HEK293 (cell line): ENCODE measurements around the gene SMARCA2.
A peak's percentile ranks its signal among the peaks of the same experiment; 100 is the strongest.

Experiments
- CTCF ChIA-PET: fragments of 350-600 bp; formaldehyde crosslinking; extraction: SDS; loops from one replicate; lab custom pipeline; 2021; ENCODE audit warnings: antibody characterized with exemption; lab: Yijun Ruan, JAX
- POLR2A ChIA-PET: fragments of 300-600 bp; formaldehyde crosslinking; extraction: SDS; loops from one replicate; lab custom pipeline; 2020; ENCODE audit warnings: antibody characterized with exemption, inconsistent platforms; lab: Yijun Ruan, JAX
- H3K27ac ChIP-seq: fragments of 200-500 bp; sonication (Bioruptor generic); 2 replicates; pipeline ENCODE4 v1.5.1; 2014; ENCODE audit warnings: low read depth, low read length, control low read depth, inconsistent platforms; ENCODE audit errors: extremely low read depth
- H3K36me3 ChIP-seq, 2 experiments: fragments of 200-500 bp in 1 of 2; sonication (Bioruptor generic) in 1 of 2; 1 replicate in 1 of 2; 2 replicates in 1 of 2; pipeline ENCODE4 v1.5.1; 2014 to 2017; ENCODE audit warnings: inconsistent platforms in 2 of 2, low read length in 2 of 2; ENCODE audit not compliant: control insufficient read depth in 2 of 2, insufficient read depth in 1 of 2
- H3K4me1 ChIP-seq: fragments of 200-500 bp; sonication (Bioruptor generic); 2 replicates; pipeline ENCODE4 v1.5.1; 2014; ENCODE audit warnings: mild to moderate bottlenecking, low read length, inconsistent platforms; ENCODE audit not compliant: control insufficient read depth, insufficient read depth
- H3K4me3 ChIP-seq: 2 replicates; pipeline ENCODE4 v1.5.1; 2011; ENCODE audit warnings: low read depth, mild to moderate bottlenecking, control low read depth, low read length, moderate library complexity
- H3K9me3 ChIP-seq: fragments of 200-500 bp; sonication (Bioruptor generic); 2 replicates; pipeline ENCODE4 v1.5.1; 2014; ENCODE audit warnings: low read depth, low read length, inconsistent platforms; ENCODE audit not compliant: control insufficient read depth, insufficient read depth
- GLI2 ChIP-seq: fragments of 450-650 bp; formaldehyde crosslinking; IDR thresholded peaks from 2 replicates; pipeline ENCODE4; 2017; ENCODE audit warnings: missing biosample characterization, missing genetic modification characterization, low read depth, borderline replicate concordance
- HOXC10 ChIP-seq: sonication (generic); formaldehyde crosslinking; IDR thresholded peaks from 2 replicates; pipeline ENCODE4 v1.8.1; 2023; ENCODE audit warnings: mild to moderate bottlenecking, missing genetic modification reagents
- HOXD13 ChIP-seq: sonication (generic); formaldehyde crosslinking; IDR thresholded peaks from 2 replicates; pipeline ENCODE4 v1.8.0; 2022; ENCODE audit warnings: missing genetic modification reagents, borderline replicate concordance
- SCRT2 ChIP-seq: fragments of 450-650 bp; formaldehyde crosslinking; IDR thresholded peaks from 2 replicates; pipeline ENCODE4 v1.5.1; 2016; ENCODE audit warnings: missing biosample characterization, missing genetic modification characterization
- SP7 ChIP-seq: fragments of 450-650 bp; formaldehyde crosslinking; IDR thresholded peaks from 2 replicates; pipeline ENCODE4 v1.5.1; 2016; ENCODE audit warnings: missing biosample characterization, missing genetic modification characterization
- TRIM28 ChIP-seq: IDR thresholded peaks from 2 replicates; pipeline ENCODE4 v1.6.1; 2011; ENCODE audit warnings: low read length, control low read depth, borderline replicate concordance
- ZBTB7A ChIP-seq: fragments of 450-650 bp; formaldehyde crosslinking; IDR thresholded peaks from 2 replicates; pipeline ENCODE4 v1.5.1; 2016; ENCODE audit warnings: low read depth, missing biosample characterization, missing genetic modification characterization
- ZFHX2 ChIP-seq: fragments of 450-650 bp; formaldehyde crosslinking; conservative IDR thresholded peaks from 2 replicates; pipeline ENCODE4 v1.5.1; 2016; ENCODE audit warnings: missing biosample characterization, missing genetic modification characterization
- ZFP37 ChIP-seq: fragments of 450-650 bp; formaldehyde crosslinking; IDR thresholded peaks from 2 replicates; pipeline ENCODE4 v1.5.1; 2016; ENCODE audit warnings: missing biosample characterization, missing genetic modification characterization
- ZNF214 ChIP-seq: fragments of 450-650 bp; formaldehyde crosslinking; IDR thresholded peaks from 2 replicates; pipeline ENCODE4 v1.5.1; 2017; ENCODE audit warnings: missing biosample characterization, mild to moderate bottlenecking, missing genetic modification characterization, borderline replicate concordance
- ZNF335 ChIP-seq: fragments of 450-650 bp; formaldehyde crosslinking; conservative IDR thresholded peaks from 2 replicates; pipeline ENCODE4 v1.5.1; 2016; ENCODE audit warnings: missing biosample characterization, missing genetic modification characterization
- ZNF350 ChIP-seq: fragments of 450-650 bp; formaldehyde crosslinking; IDR thresholded peaks from 2 replicates; pipeline ENCODE4 v1.5.0; 2017; ENCODE audit warnings: missing biosample characterization, mild to moderate bottlenecking, missing genetic modification characterization
- ZNF521 ChIP-seq: fragments of 450-650 bp; formaldehyde crosslinking; IDR thresholded peaks from 2 replicates; pipeline ENCODE4 v1.5.1; 2017; ENCODE audit warnings: missing biosample characterization, mild to moderate bottlenecking, missing genetic modification characterization
- ZNF529 ChIP-seq: fragments of 450-650 bp; formaldehyde crosslinking; IDR thresholded peaks from 2 replicates; pipeline ENCODE4 v1.5.1; 2017; ENCODE audit warnings: missing genetic modification characterization, missing biosample characterization; ENCODE audit not compliant: insufficient replicate concordance
- ZNF549 ChIP-seq: fragments of 450-650 bp; IDR thresholded peaks from 2 replicates; pipeline ENCODE4 v1.5.1; 2018; ENCODE audit warnings: missing biosample characterization, missing genetic modification characterization, mild to moderate bottlenecking, inconsistent platforms, moderate library complexity
- ZNF555 ChIP-seq: fragments of 450-650 bp; formaldehyde crosslinking; conservative IDR thresholded peaks from 2 replicates; pipeline ENCODE4 v1.5.1; 2017; ENCODE audit warnings: missing biosample characterization, mild to moderate bottlenecking, missing genetic modification characterization, inconsistent platforms
- ZNF623 ChIP-seq: fragments of 450-650 bp; formaldehyde crosslinking; IDR thresholded peaks from 2 replicates; pipeline ENCODE4 v1.5.1; 2016; ENCODE audit warnings: missing biosample characterization, missing genetic modification characterization
- ZNF626 ChIP-seq: fragments of 450-650 bp; sonication (Bioruptor Pico); formaldehyde crosslinking; IDR thresholded peaks from 2 replicates; pipeline ENCODE4 v1.5.1; 2018; ENCODE audit warnings: missing biosample characterization, missing genetic modification characterization, inconsistent platforms
- ZNF792 ChIP-seq: fragments of 450-650 bp; formaldehyde crosslinking; IDR thresholded peaks from 2 replicates; pipeline ENCODE4 v1.5.1; 2016; ENCODE audit warnings: missing biosample characterization, missing genetic modification characterization
- TF ChIP-seq, protein P1 (sequence below): fragments of 450-650 bp; formaldehyde crosslinking; IDR thresholded peaks from 2 replicates; pipeline ENCODE4 v1.5.1; 2017; ENCODE audit warnings: missing biosample characterization, missing genetic modification characterization
- TF ChIP-seq, protein P2 (sequence below): fragments of 450-650 bp; formaldehyde crosslinking; IDR thresholded peaks from 2 replicates; pipeline ENCODE4 v1.5.1; 2016; ENCODE audit warnings: missing biosample characterization, missing genetic modification characterization
- TF ChIP-seq, protein P3 (sequence below): sonication (generic); formaldehyde crosslinking; IDR thresholded peaks from 2 replicates; pipeline ENCODE4 v1.8.1; 2022; ENCODE audit warnings: mild to moderate bottlenecking, moderate library complexity, missing genetic modification reagents
- TF ChIP-seq, protein P4 (sequence below): fragments of 450-650 bp; formaldehyde crosslinking; IDR thresholded peaks from 2 replicates; pipeline ENCODE4 v1.5.1; 2017; ENCODE audit warnings: missing biosample characterization, mild to moderate bottlenecking, missing genetic modification characterization, moderate library complexity

SMARCA2 gene

DNA sequence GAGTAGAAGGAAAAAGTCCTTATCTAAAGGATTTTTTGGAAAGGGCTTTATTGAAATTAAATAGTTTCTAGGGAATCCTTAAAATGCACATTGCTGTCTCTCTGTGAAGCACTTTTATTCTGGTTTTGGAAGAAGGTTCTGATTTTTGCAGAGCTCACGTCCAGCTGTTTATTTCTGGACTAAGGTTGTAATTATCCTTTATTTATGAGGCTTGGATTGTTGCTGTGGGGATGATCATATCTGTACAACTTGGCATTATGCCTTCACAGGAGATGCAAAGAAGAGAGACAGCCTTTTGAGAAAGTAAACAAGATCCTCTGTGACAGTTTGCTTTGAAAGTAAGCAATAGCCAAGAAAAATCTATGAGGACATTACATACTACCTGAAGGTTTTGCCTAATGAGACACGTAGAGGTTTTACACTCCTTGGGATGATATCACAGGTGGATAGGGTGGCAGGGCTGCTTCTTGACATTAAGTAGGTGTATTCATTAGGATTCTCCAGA lies 14.6 kb downstream of the SMARCA2 start:
- CTCF ChIA-PET = interaction anchor here (0.7 to 1.4 kb wide), 2 partner anchors 9 to 16 kb away, joined by 3 read pairs; no protein-coding TSS in a partner anchor
- POLR2A ChIA-PET = no interaction called here
- TF ChIP-seq ZNF549 (tag by site-specific recombination) (no peak), ZNF623 (tag by site-specific recombination) (no peak), SP7 (tag by site-specific recombination) (peak; percentile 52; the same call in 1 of the 2 replicates), ZNF521 (tag by site-specific recombination) (no peak), ZNF529 (no peak)
- TF ChIP-seq, protein P1, sequence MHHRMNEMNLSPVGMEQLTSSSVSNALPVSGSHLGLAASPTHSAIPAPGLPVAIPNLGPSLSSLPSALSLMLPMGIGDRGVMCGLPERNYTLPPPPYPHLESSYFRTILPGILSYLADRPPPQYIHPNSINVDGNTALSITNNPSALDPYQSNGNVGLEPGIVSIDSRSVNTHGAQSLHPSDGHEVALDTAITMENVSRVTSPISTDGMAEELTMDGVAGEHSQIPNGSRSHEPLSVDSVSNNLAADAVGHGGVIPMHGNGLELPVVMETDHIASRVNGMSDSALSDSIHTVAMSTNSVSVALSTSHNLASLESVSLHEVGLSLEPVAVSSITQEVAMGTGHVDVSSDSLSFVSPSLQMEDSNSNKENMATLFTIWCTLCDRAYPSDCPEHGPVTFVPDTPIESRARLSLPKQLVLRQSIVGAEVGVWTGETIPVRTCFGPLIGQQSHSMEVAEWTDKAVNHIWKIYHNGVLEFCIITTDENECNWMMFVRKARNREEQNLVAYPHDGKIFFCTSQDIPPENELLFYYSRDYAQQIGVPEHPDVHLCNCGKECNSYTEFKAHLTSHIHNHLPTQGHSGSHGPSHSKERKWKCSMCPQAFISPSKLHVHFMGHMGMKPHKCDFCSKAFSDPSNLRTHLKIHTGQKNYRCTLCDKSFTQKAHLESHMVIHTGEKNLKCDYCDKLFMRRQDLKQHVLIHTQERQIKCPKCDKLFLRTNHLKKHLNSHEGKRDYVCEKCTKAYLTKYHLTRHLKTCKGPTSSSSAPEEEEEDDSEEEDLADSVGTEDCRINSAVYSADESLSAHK (tag by site-specific recombination) = 0 out of 2 replicates have a peak, but pooled peaks have one; percentile 16
- TF ChIP-seq, all 188 proteins: peak for 2
- no peak overlapping the region for H3K27ac ChIP-seq
- H3K36me3 ChIP-seq = peaks cover 8 to 21% of the 10 kb centered on the region in 2 experiments
- H3K4me3 ChIP-seq = no peak overlapping the region
- H3K4me1 ChIP-seq = peaks cover 2% of the 10 kb centered on the region
- H3K9me3 ChIP-seq = no peaks in the 10 kb centered on the region

DNA sequence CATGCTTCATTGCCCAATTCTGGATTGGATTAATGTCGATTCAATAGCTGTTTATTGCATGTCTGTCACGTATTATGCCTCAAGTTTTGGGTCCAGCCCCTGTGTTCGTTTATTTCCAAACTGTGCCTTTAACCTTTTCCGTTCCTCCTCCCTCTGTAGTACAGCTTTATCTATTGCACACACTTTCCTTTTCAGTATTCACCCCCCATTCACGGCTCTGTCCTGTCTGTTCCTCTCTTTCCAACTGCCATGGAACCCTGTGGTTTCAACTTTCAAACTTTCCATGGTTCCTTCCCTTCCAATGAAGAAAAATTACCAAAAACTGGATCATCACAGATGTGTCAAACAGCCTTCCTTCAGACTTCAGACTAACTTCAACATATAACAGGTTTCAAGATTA lies 17.1 kb downstream of the SMARCA2 start:
- ChIA-PET POLR2A (interaction anchor here (1.5 kb wide), 1 partner anchor 14 kb away, joined by 4 read pairs; no protein-coding TSS in a partner anchor), CTCF (interaction anchor here (0.7 kb wide), 1 partner anchor 14 kb away, joined by 3 read pairs; no protein-coding TSS in a partner anchor)
- no peak overlapping the region for H3K27ac ChIP-seq
- H3K36me3 ChIP-seq = peaks cover 8 to 22% of the 10 kb centered on the region in 2 experiments
- H3K4me1 ChIP-seq = peaks cover 2% of the 10 kb centered on the region
- no peaks in the 10 kb centered on the region for H3K9me3 ChIP-seq
- no peak overlapping the region for H3K4me3 ChIP-seq
- no peak for TF ChIP-seq ZNF555 (tag by site-specific recombination)
- TF ChIP-seq ZNF335 = no peak
- no peak for TF ChIP-seq ZNF792 (tag by site-specific recombination)
- no peak for TF ChIP-seq ZNF350 (tag by site-specific recombination)
- TF ChIP-seq ZFP37 (tag by site-specific recombination) = no peak
- TF ChIP-seq, protein P1 (tag by site-specific recombination) = no peak
- TF ChIP-seq ZNF626 = no peak
- no peak for TF ChIP-seq ZNF214
- TF ChIP-seq, protein P2, sequence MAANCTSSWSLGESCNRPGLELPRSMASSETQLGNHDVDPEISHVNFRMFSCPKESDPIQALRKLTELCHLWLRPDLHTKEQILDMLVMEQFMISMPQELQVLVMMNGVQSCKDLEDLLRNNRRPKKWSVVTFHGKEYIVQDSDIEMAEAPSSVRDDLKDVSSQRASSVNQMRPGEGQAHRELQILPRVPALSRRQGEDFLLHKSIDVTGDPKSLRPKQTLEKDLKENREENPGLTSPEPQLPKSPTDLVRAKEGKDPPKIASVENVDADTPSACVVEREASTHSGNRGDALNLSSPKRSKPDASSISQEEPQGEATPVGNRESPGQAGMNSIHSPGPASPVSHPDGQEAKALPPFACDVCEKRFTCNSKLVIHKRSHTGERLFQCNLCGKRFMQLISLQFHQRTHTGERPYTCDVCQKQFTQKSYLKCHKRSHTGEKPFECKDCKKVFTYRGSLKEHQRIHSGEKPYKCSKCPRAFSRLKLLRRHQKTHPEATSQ (tag by site-specific recombination) = no peak
- TF ChIP-seq, protein P3, sequence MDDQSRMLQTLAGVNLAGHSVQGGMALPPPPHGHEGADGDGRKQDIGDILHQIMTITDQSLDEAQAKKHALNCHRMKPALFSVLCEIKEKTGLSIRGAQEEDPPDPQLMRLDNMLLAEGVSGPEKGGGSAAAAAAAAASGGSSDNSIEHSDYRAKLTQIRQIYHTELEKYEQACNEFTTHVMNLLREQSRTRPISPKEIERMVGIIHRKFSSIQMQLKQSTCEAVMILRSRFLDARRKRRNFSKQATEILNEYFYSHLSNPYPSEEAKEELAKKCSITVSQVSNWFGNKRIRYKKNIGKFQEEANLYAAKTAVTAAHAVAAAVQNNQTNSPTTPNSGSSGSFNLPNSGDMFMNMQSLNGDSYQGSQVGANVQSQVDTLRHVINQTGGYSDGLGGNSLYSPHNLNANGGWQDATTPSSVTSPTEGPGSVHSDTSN (CRISPR knock-in tag) = no peak
- no peak for TF ChIP-seq ZBTB7A
- no peak for TF ChIP-seq ZFHX2 (tag by site-specific recombination)
- TF ChIP-seq TRIM28 = no peak
- TF ChIP-seq GLI2 (tag by site-specific recombination) = no peak
- no peak for TF ChIP-seq SCRT2
- no peak for TF ChIP-seq ZNF623 (tag by site-specific recombination)
- TF ChIP-seq, protein P4, sequence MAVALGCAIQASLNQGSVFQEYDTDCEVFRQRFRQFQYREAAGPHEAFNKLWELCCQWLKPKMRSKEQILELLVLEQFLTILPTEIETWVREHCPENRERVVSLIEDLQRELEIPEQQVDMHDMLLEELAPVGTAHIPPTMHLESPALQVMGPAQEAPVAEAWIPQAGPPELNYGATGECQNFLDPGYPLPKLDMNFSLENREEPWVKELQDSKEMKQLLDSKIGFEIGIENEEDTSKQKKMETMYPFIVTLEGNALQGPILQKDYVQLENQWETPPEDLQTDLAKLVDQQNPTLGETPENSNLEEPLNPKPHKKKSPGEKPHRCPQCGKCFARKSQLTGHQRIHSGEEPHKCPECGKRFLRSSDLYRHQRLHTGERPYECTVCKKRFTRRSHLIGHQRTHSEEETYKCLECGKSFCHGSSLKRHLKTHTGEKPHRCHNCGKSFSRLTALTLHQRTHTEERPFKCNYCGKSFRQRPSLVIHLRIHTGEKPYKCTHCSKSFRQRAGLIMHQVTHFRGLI (tag by site-specific recombination) = no peak
- no peak for TF ChIP-seq HOXC10 (CRISPR knock-in tag)
- TF ChIP-seq HOXD13 = no peak
